CD14-positive monocyte (primary cell): ENCODE data around the gene NRSN2. TPM values are rescaled to one million over a fixed set of nuclear protein-coding genes. Genes with fewer than 3 reads are reported as not detected.

Source experiments
- DNase-seq, 3 donors: peaks; one replicate each; pipeline ENCODE4 v3.0.0-alpha.2; 2011 to 2022
- H2AFZ ChIP-seq: 2 replicates; pipeline ENCODE4 v1.6.0; 2012; ENCODE audit warnings: mild to moderate bottlenecking, low read depth, low read length, inconsistent platforms; ENCODE audit not compliant: insufficient read depth, poor library complexity, severe bottlenecking
- H3K27ac ChIP-seq, 2 donors: 1 replicate in 1 of 2; 2 replicates in 1 of 2; pipeline ENCODE4 v1.5.1; 2012 to 2013; ENCODE audit warnings: low read length in 2 of 2, control low read depth in 1 of 2, inconsistent platforms in 1 of 2, low read depth in 1 of 2, mild to moderate bottlenecking in 1 of 2
- H3K27me3 ChIP-seq, 2 donors: one replicate each; pipeline versions ENCODE4 v1.6.0 to v1.6.1; 2011 to 2013; ENCODE audit warnings: low read length in 2 of 2; ENCODE audit not compliant: control insufficient read depth in 2 of 2, insufficient read depth in 2 of 2
- H3K36me3 ChIP-seq, 2 donors: replicated peaks in 1 of 2; 1 replicate in 1 of 2; 2 replicates in 1 of 2; pipeline versions ENCODE4 v1.5.1 to v1.6.1; 2012 to 2013; ENCODE audit warnings: low read length in 2 of 2, control low read depth in 1 of 2, inconsistent platforms in 1 of 2, mild to moderate bottlenecking in 1 of 2; ENCODE audit not compliant: insufficient read depth in 2 of 2, control insufficient read depth in 1 of 2
- H3K4me1 ChIP-seq, 2 donors: 1 replicate in 1 of 2; 2 replicates in 1 of 2; pipeline versions ENCODE4 v1.5.1 to v1.6.1; 2012 to 2013; ENCODE audit warnings: low read length in 2 of 2, control low read depth in 1 of 2, inconsistent platforms in 1 of 2, mild to moderate bottlenecking in 1 of 2, moderate library complexity in 1 of 2; ENCODE audit not compliant: insufficient read depth in 2 of 2, control insufficient read depth in 1 of 2
- H3K4me2 ChIP-seq: replicated peaks from 2 replicates; pipeline ENCODE3; 2012; ENCODE audit warnings: low read length, moderate library complexity, mild to moderate bottlenecking; ENCODE audit not compliant: poor library complexity, severe bottlenecking; ENCODE audit errors: extremely low read depth
- H3K4me3 ChIP-seq, 3 experiments: fragments of 200-600 bp in 1 of 3; sonication (generic) in 1 of 3; replicated peaks in 1 of 3; 1 replicate in 2 of 3; 2 replicates in 1 of 3; pipeline ENCODE4 v1.5.1; 2011 to 2013; ENCODE audit warnings: low read length in 3 of 3, mild to moderate bottlenecking in 3 of 3, control low read depth in 2 of 3, low read depth in 2 of 3, inconsistent platforms in 1 of 3, moderate library complexity in 1 of 3
- H3K79me2 ChIP-seq: 2 replicates; pipeline ENCODE4 v1.6.0; 2012; ENCODE audit warnings: mild to moderate bottlenecking, control low read depth, inconsistent platforms, low read length, moderate library complexity; ENCODE audit not compliant: insufficient read depth
- H3K9ac ChIP-seq: 2 replicates; pipeline ENCODE4 v1.6.0; 2017; ENCODE audit warnings: low read length, mild to moderate bottlenecking; ENCODE audit not compliant: insufficient read depth, poor library complexity, severe bottlenecking
- H3K9me3 ChIP-seq, 2 donors: replicated peaks in 1 of 2; 1 replicate in 1 of 2; 2 replicates in 1 of 2; pipeline versions ENCODE4 v1.5.1 to v1.6.1; 2012 to 2013; ENCODE audit warnings: low read length in 2 of 2, control low read depth in 1 of 2; ENCODE audit not compliant: control insufficient read depth in 1 of 2, insufficient read depth in 1 of 2
- H4K20me1 ChIP-seq: 2 replicates; pipeline ENCODE4 v1.6.0; 2012; ENCODE audit warnings: mild to moderate bottlenecking, low read length, control low read depth, moderate library complexity; ENCODE audit not compliant: insufficient read depth
- H3K27ac Mint-ChIP-seq, 7 donors: one replicate each; pipeline ENCODE4 v1.8.0; 2020; ENCODE audit warnings: mild to moderate bottlenecking in 7 of 7, mixed read lengths in 7 of 7, moderate library complexity in 6 of 7, inconsistent platforms in 2 of 7
- H3K27me3 Mint-ChIP-seq, 3 donors: one replicate each; pipeline ENCODE4 v1.8.0; 2021 to 2022; ENCODE audit warnings: low read depth in 3 of 3, mild to moderate bottlenecking in 3 of 3, mixed read lengths in 3 of 3, moderate library complexity in 3 of 3, inconsistent platforms in 1 of 3
- H3K36me3 Mint-ChIP-seq, 2 donors: one replicate each; pipeline ENCODE4 v1.8.0; 2020; ENCODE audit warnings: mixed read lengths in 2 of 2, inconsistent platforms in 1 of 2, mild to moderate bottlenecking in 1 of 2
- H3K4me1 Mint-ChIP-seq: one replicate; pipeline ENCODE4 v1.8.0; 2020; ENCODE audit warnings: mild to moderate bottlenecking, mixed read lengths
- H3K4me3 Mint-ChIP-seq, 2 donors: one replicate each; pipeline ENCODE4 v1.8.0; 2020; ENCODE audit warnings: mild to moderate bottlenecking in 2 of 2, mixed read lengths in 2 of 2, moderate library complexity in 1 of 2
- H3K9me3 Mint-ChIP-seq, 7 donors: one replicate each; pipeline ENCODE4 v1.8.0; 2020 to 2022; ENCODE audit warnings: mixed read lengths in 7 of 7, mild to moderate bottlenecking in 6 of 7, moderate library complexity in 6 of 7, inconsistent platforms in 2 of 7
- WGBS: methylation state at CpG from one replicate; pipeline ENCODE4 v1.1.5; 2013; ENCODE audit warnings: missing lambda C conversion rate; ENCODE audit not compliant: insufficient coverage; 5-methylcytosine and 5-hydroxymethylcytosine counted together
- intact Hi-C, 2 donors: fragments of 100-400 bp; cut with micrococcal nuclease; formaldehyde crosslinking; loops; one replicate each; pipeline versions ENCODE4 v1.15.0 to v1.15.1; 2023
- polyA plus RNA-seq, 3 donors: library from polyadenylated mRNA; depleted of rRNA in 1 of 3; unstranded in 2 of 3; stranded (reverse) in 1 of 3; fragments of 300-500 nt in 2 of 3; fragments of >200 nt in 1 of 3; fragmentation: Illumina TruSeq in 2 of 3; gene quantifications; 1 replicate in 2 of 3; 2 replicates in 1 of 3; pipeline ENCODE4 v1.2.3, GENCODE V29; 2012 to 2021
- TF ChIP-seq, protein P1 (sequence below): fragments of 200-600 bp; IDR thresholded peaks from one replicate; pipeline ENCODE4 v1.8.0; 2022; ENCODE audit warnings: antibody characterized with exemption, mild to moderate bottlenecking

Gene NRSN2
- polyA plus RNA-seq, 3 donors, result 0.09 to 0.73 (median 0.56) TPM

DNA sequence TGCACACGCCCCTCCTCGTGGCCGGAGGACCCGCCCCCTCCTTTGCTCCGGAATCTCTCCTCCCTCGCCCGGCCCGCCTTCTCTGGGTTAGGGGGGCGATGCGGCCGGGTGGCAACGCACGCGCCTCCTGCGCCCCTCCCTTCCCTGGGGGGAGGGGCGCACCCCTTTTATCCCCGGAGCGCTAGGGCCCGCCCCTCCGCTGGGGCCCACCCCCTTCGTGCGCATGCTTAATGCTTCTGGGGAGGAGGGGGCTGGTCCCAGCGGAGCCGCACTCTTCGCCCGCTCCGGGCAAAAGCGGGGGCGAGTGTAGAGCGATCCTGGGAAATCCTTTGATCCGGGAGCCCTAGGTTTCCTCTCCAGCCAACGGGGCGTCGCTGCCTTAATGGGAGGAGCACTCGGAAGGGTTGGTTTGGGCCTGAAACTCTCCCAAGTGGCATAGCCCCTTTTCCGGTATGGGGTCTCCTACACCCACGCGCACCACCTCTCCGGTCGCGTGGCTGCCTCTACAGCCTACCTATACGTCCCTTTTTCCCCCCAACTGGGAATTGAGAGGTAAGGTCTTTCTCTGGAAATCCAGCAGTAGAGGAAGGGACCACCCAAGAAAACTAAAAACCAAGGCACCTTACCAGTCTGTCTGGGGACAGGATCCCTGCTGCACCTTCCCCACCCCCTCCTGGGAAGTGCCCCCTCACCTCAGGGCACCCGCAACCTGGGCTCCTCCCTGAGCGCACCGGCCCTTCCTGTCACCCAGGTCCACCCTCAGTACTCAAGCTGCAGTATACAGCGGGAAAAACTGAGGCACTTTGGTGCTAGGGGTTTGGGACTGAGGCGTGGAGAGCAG lies 19.5 kb upstream of the NRSN2 start:
- Mint-ChIP-seq H3K27ac (peak overlapping the region in 1 of 7 donors; percentile 9), H3K4me1 (peaks cover 44% of the 10 kb centered on the region), H3K27me3 (peaks cover 7 to 25% (median 18%) of the 10 kb centered on the region in 3 donors), H3K36me3 (no peaks in the 10 kb centered on the region), H3K4me3 (peak overlapping the region; percentile 60 to 84), H3K9me3 (peaks cover 0 to 6% (median 0%) of the 10 kb centered on the region in 7 donors)
- Histone ChIP-seq H3K4me1 (peaks cover 41 to 49% of the 10 kb centered on the region in 2 donors), H3K9ac (peak overlapping the region; percentile 15), H3K9me3 (no peaks in the 10 kb centered on the region), H2AFZ (peak overlapping the region; percentile 70), H3K4me2 (peak overlapping the region; percentile 100), H3K27me3 (peaks cover 4 to 13% of the 10 kb centered on the region in 2 donors), H3K79me2 (no peaks in the 10 kb centered on the region), H3K4me3 (peak overlapping the region; percentile 21 to 90 (median 55)), H3K36me3 (no peaks in the 10 kb centered on the region), H3K27ac (no peak overlapping the region), H4K20me1 (no peaks in the 10 kb centered on the region)
- WGBS, result 13% methylated on average over 12 of the region's 47 CpGs
- intact Hi-C loops, result no loop called here
- TF ChIP-seq, protein P1, sequence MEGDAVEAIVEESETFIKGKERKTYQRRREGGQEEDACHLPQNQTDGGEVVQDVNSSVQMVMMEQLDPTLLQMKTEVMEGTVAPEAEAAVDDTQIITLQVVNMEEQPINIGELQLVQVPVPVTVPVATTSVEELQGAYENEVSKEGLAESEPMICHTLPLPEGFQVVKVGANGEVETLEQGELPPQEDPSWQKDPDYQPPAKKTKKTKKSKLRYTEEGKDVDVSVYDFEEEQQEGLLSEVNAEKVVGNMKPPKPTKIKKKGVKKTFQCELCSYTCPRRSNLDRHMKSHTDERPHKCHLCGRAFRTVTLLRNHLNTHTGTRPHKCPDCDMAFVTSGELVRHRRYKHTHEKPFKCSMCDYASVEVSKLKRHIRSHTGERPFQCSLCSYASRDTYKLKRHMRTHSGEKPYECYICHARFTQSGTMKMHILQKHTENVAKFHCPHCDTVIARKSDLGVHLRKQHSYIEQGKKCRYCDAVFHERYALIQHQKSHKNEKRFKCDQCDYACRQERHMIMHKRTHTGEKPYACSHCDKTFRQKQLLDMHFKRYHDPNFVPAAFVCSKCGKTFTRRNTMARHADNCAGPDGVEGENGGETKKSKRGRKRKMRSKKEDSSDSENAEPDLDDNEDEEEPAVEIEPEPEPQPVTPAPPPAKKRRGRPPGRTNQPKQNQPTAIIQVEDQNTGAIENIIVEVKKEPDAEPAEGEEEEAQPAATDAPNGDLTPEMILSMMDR, result no peak
- no peak for DNase-seq

- no peaks in the 10 kb centered on the region for H3K79me2 ChIP-seq
- no peak for DNase-seq
- peaks cover 4 to 13% of the 10 kb centered on the region in 2 donors for H3K27me3 ChIP-seq
- intact Hi-C loops, result no loop called here
- 60% methylated on average over 12 of the region's 31 CpGs for WGBS
- no peak overlapping the region for H3K4me2 ChIP-seq
- Mint-ChIP-seq H3K4me3 (peak overlapping the region; percentile 11 to 84), H3K4me1 (peaks cover 47% of the 10 kb centered on the region), H3K9me3 (peaks cover 0 to 6% (median 0%) of the 10 kb centered on the region in 7 donors), H3K27me3 (peaks cover 7 to 25% (median 18%) of the 10 kb centered on the region in 3 donors), H3K27ac (peak overlapping the region in 1 of 7 donors; percentile 39), H3K36me3 (no peaks in the 10 kb centered on the region)
- no peaks in the 10 kb centered on the region for H3K9me3 ChIP-seq
- H4K20me1 ChIP-seq, result no peaks in the 10 kb centered on the region
- no peak overlapping the region for H3K27ac ChIP-seq
- H3K4me1 ChIP-seq, result peaks cover 41 to 49% of the 10 kb centered on the region in 2 donors
- no peaks in the 10 kb centered on the region for H3K36me3 ChIP-seq
- TF ChIP-seq, protein P1, result no peak
- H3K4me3 ChIP-seq, result no peak overlapping the region
- H2AFZ ChIP-seq, result no peak overlapping the region
- no peak overlapping the region for H3K9ac ChIP-seq
Observed at GRCh38 chr20:328027-328974, 18.6 kb upstream of the NRSN2 start.
